ENCODE results near the gene CLMN. TPM values are rescaled to one million over a fixed set of nuclear protein-coding genes. Genes with fewer than 3 reads are reported as not detected.

Gene CLMN
- total and polyA plus RNA-seq, 10 of the 15 experiments (the other 5 are each of a cell fraction or from before 2014, with no cell fraction given), result 7.8 to 49.3 (median 18.5) TPM

DNA sequence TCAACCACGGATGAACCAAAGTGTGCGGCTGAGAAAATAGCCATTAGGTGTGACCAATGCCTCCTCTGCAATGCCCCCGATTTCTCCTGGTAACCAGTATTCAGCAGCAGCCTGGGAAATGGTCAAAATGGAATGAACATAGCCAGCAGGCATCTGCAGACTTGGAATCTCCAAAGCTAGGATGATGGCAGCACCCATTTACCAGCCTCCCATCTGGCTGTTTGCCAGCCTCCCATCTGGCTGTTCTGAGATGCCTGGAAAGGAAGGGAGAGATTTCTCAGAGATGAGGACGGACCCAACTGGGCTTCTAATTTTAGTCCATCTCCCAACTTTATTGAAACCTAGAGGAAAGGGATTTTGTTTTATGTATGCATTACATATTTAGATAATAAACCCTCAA lies 16.2 kb downstream of the CLMN start:
- H3K27me3 ChIP-seq (replicated peaks in 1 of 2; ENCODE audit: control insufficient read depth in 2 of 2, insufficient read depth in 2 of 2, low read length in 1 of 2), result no peaks in the 10 kb centered on the region
- H3K4me2 ChIP-seq (ENCODE audit: control insufficient read depth, insufficient read depth), result no peak overlapping the region
- WGBS (ENCODE audit: insufficient coverage, insufficient replicate concordance, low lambda C conversion rate, missing lambda C conversion rate), result 78% methylated on average over 4 of the region's 4 CpGs
- H3K9me3 ChIP-seq (replicated peaks; ENCODE audit: control insufficient read depth, insufficient read depth, low read length), result no peaks in the 10 kb centered on the region
- in situ Hi-C loops (cut with MboI) (no loop called here), intact Hi-C loops (cut with micrococcal nuclease; ENCODE audit: unreplicated experiment) (no loop called here)
- H3K4me3 ChIP-seq, result no peak overlapping the region
- no peak overlapping the region for H2AFZ ChIP-seq (ENCODE audit: control insufficient read depth, low read depth, low read length)
- no peak for ATAC-seq
- ChIA-PET CTCF (no interaction called here), POLR2A (interaction anchor here (0.5 kb wide), 1 partner anchor 349 kb away, joined by 5 read pairs; no protein-coding TSS in a partner anchor), SMC1A (ENCODE audit: uncharacterized antibody, unreplicated experiment) (interaction anchor here (1.6 kb wide), 1 partner anchor 13 kb away, joined by 5 read pairs; no protein-coding TSS in a partner anchor), RAD21 (ENCODE audit: unreplicated experiment) (no interaction called here)
- FAIRE-seq, result no peak
- no peak for DNase-seq (ENCODE audit: low read depth, low spot score)
- peaks cover 4% of the 10 kb centered on the region; the same call in 1 of the 2 replicates for H3K4me1 ChIP-seq (ENCODE audit: control insufficient read depth, insufficient read depth, low read length)
- no peaks in the 10 kb centered on the region for H3K79me2 ChIP-seq (ENCODE audit: control insufficient read depth, insufficient read depth, low read length)
- no peak overlapping the region for H3K9ac ChIP-seq (ENCODE audit: control insufficient read depth, insufficient read depth, low read length)
- BruUV-seq (replicated peaks), result no TSS peak
- no peaks in the 10 kb centered on the region for H4K20me1 ChIP-seq (ENCODE audit: control insufficient read depth, insufficient read depth)
- no peak overlapping the region for H3K27ac ChIP-seq (ENCODE audit: control insufficient read depth, insufficient read depth)
- TF ChIP-seq BRCA1 (IDR thresholded peaks at IDR 0.05; ENCODE audit: low read depth, low read length) (no peak), IKZF2 (IDR thresholded peaks at IDR 0.05) (no peak), LARP7 (IDR thresholded peaks at IDR 0.05) (no peak)
- no peaks in the 10 kb centered on the region for H3K36me3 ChIP-seq (ENCODE audit: control insufficient read depth in 2 of 2, insufficient read depth in 2 of 2, low read length in 1 of 2)

DNA sequence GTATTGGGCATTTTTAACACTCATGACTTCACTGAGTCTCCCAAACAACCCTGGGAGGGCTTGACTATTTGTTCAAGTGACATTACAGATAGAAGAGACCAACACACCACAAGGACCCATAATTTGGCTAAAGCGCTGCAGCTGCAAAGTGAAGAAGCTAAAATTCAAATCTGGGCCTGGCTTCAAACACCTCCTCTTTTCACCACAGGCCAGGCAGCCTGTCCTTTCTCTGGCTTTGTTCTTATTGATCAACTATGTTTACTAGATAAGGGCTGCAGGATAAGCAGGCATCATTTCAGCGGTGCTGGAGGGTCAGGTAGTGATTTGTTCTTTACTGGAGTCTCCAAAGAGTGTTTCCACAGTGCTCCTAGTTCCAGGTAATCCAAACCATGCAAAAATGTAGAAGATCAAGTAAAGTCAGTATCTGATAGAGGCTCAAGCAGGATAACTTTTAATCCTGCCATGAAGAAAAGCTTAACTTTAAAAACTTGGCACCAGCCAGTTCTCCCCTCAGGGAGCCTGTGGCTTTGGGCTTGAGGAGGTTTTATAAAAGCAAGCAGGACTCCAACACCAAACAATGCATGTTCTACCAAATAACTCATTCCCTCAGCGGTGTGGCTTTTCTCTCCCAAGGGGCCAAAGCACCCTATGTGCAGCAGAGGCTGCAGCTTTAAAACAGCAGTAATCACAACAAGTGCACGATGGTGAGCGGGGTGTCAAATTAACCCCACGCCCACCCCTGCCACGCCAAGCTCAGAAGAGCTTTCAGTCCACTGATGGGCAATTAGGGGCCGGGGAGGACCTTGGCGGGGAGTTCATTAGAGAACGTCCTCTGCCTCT lies 16.8 kb downstream of the CLMN start:
- SMC1A ChIA-PET (ENCODE audit: uncharacterized antibody, unreplicated experiment), result no interaction called here
- Histone ChIP-seq H4K20me1 (ENCODE audit: control insufficient read depth, insufficient read depth) (no peaks in the 10 kb centered on the region), H3K4me2 (ENCODE audit: control insufficient read depth, insufficient read depth) (no peak overlapping the region), H3K27ac (ENCODE audit: control insufficient read depth, insufficient read depth) (no peak overlapping the region), H3K4me3 (no peak overlapping the region), H3K79me2 (ENCODE audit: control insufficient read depth, insufficient read depth, low read length) (no peaks in the 10 kb centered on the region), H3K4me1 (ENCODE audit: control insufficient read depth, insufficient read depth, low read length) (peaks cover 4% of the 10 kb centered on the region; the same call in 1 of the 2 replicates), H3K9me3 (replicated peaks; ENCODE audit: control insufficient read depth, insufficient read depth, low read length) (no peaks in the 10 kb centered on the region), H3K27me3 (replicated peaks in 1 of 2; ENCODE audit: control insufficient read depth in 2 of 2, insufficient read depth in 2 of 2, low read length in 1 of 2) (no peaks in the 10 kb centered on the region), H3K9ac (ENCODE audit: control insufficient read depth, insufficient read depth, low read length) (no peak overlapping the region), H3K36me3 (ENCODE audit: control insufficient read depth in 2 of 2, insufficient read depth in 2 of 2, low read length in 1 of 2) (no peaks in the 10 kb centered on the region), H2AFZ (ENCODE audit: control insufficient read depth, low read depth, low read length) (no peak overlapping the region)
- RAD21 ChIA-PET (ENCODE audit: unreplicated experiment), result no interaction called here
- POLR2A ChIA-PET, result no interaction called here
- BruUV-seq (replicated peaks), result no TSS peak
- ATAC-seq (no peak), DNase-seq (ENCODE audit: low read depth, low spot score) (no peak), FAIRE-seq (no peak)
- CTCF ChIA-PET, result no interaction called here
- no peak for TF ChIP-seq NR2C2 (IDR thresholded peaks at IDR 0.05; ENCODE audit: borderline replicate concordance, control insufficient read depth, insufficient read length, low read depth)
- in situ Hi-C loops (cut with MboI) (no loop called here), intact Hi-C loops (cut with micrococcal nuclease; ENCODE audit: unreplicated experiment) (no loop called here)
- 50% methylated on average over 10 of the region's 10 CpGs for WGBS (ENCODE audit: insufficient coverage, insufficient replicate concordance, low lambda C conversion rate, missing lambda C conversion rate)

Data from GM12878 (cell line).